T-cell (primary cell): ENCODE results near the gene LCN12. TPM values are rescaled to one million over a fixed set of nuclear protein-coding genes. Genes with fewer than 3 reads are reported as not detected.

Experiments used
- ATAC-seq, 4 experiments: fragments of 200-7000 bp in 3 of 4; fragments of 150-1000 bp in 1 of 4; cut with Tn5 transposase; replicated peaks in 1 of 4; 1 replicate in 3 of 4; 2 replicates in 1 of 4; pipeline ENCODE4 v1.10.0; 2021; ENCODE audit warnings: moderate library complexity in 3 of 4, mild to moderate bottlenecking in 2 of 4, moderate number of reproducible peaks in 1 of 4
- CTCF ChIA-PET, 2 donors: fragments of 300-600 bp; sonication (Branson Sonifier 250); formaldehyde crosslinking; loops; one replicate each; lab custom pipeline; 2022; ENCODE audit warnings: antibody characterized with exemption in 2 of 2; lab: Charles Lee
- POLR2A ChIA-PET, 2 donors: fragments of 300-600 bp; sonication (Branson Sonifier 250); formaldehyde crosslinking; loops; one replicate each; lab custom pipeline; 2022; ENCODE audit warnings: antibody characterized with exemption in 2 of 2; lab: Charles Lee
- DNase-seq, 35 experiments: peaks; one replicate each; pipeline versions ENCODE4 v3.0.0 to v3.0.0-alpha.2; 2013 to 2023
- H3K27ac ChIP-seq: one replicate; pipeline ENCODE4 v1.5.1; 2013; ENCODE audit warnings: low read length
- H3K27me3 ChIP-seq, 2 experiments: replicated peaks in 1 of 2; 1 replicate in 1 of 2; 2 replicates in 1 of 2; pipeline versions ENCODE4 v1.6.1 to v1.7.0; 2013; ENCODE audit warnings: low read length in 1 of 2, mixed read lengths in 1 of 2; ENCODE audit not compliant: control insufficient read depth in 2 of 2, insufficient read depth in 2 of 2; ENCODE audit errors: extremely low read depth in 1 of 2
- H3K36me3 ChIP-seq, 2 donors: 1 replicate in 1 of 2; 2 replicates in 1 of 2; pipeline versions ENCODE4 v1.6.1 to v1.7.0; 2013; ENCODE audit warnings: low read length in 1 of 2; ENCODE audit not compliant: control insufficient read depth in 2 of 2, insufficient read depth in 1 of 2; ENCODE audit errors: extremely low read depth in 1 of 2
- H3K4me1 ChIP-seq, 2 experiments: 1 replicate in 1 of 2; 2 replicates in 1 of 2; pipeline versions ENCODE4 v1.6.1 to v1.7.0; 2013; ENCODE audit warnings: low read length in 2 of 2, mixed read lengths in 1 of 2; ENCODE audit not compliant: insufficient read depth in 2 of 2, control insufficient read depth in 1 of 2; ENCODE audit errors: extremely low read depth in 1 of 2
- H3K4me3 ChIP-seq, 2 donors: 1 replicate in 1 of 2; 2 replicates in 1 of 2; pipeline versions ENCODE4 v1.5.1 to v1.7.0; 2013; ENCODE audit warnings: mild to moderate bottlenecking in 2 of 2, low read length in 1 of 2, moderate library complexity in 1 of 2; ENCODE audit not compliant: control insufficient read depth in 1 of 2; ENCODE audit errors: extremely low read depth in 1 of 2
- H3K9me3 ChIP-seq: 2 replicates; pipeline ENCODE4 v1.7.0; 2013
- H3K27ac Mint-ChIP-seq, 2 donors: one replicate each; pipeline ENCODE4 v1.8.0; 2020 to 2021; ENCODE audit warnings: mild to moderate bottlenecking in 2 of 2, mixed read lengths in 2 of 2
- H3K27me3 Mint-ChIP-seq, 2 donors: one replicate each; pipeline ENCODE4 v1.8.0; 2021 to 2022; ENCODE audit warnings: mixed read lengths in 2 of 2
- H3K36me3 Mint-ChIP-seq: one replicate; pipeline ENCODE4 v1.8.0; 2021; ENCODE audit warnings: mixed read lengths
- H3K4me1 Mint-ChIP-seq, 3 donors: one replicate each; pipeline ENCODE4 v1.8.0; 2020 to 2022; ENCODE audit warnings: mixed read lengths in 3 of 3, mild to moderate bottlenecking in 1 of 3
- H3K4me3 Mint-ChIP-seq, 3 donors: one replicate each; pipeline ENCODE4 v1.8.0; 2020 to 2022; ENCODE audit warnings: mild to moderate bottlenecking in 3 of 3, mixed read lengths in 3 of 3, moderate library complexity in 3 of 3
- H3K9me3 Mint-ChIP-seq, 3 donors: one replicate each; pipeline ENCODE4 v1.8.0; 2020 to 2022; ENCODE audit warnings: mixed read lengths in 3 of 3
- WGBS: methylation state at CpG from one replicate; pipeline ENCODE4 v1.1.5; 2013; ENCODE audit warnings: missing lambda C conversion rate; ENCODE audit not compliant: insufficient coverage; 5-methylcytosine and 5-hydroxymethylcytosine counted together
- total RNA-seq, 35 experiments: library from RNA in 6 of 35; stranded (reverse) in 6 of 35; fragments of 120-200 nt in 1 of 35; gene quantifications; one replicate each; pipeline versions ENCODE4 v1.2.1 to v1.2.4 and lab custom pipeline; 2013 to 2026

LCN12 gene
- total RNA-seq, 5 donors from 2014 or later (not counting 1 experiment from before 2014, with no cell fraction given), result 1.1 to 3.3 (median 2.2) TPM

- CTCF ChIA-PET, result no interaction called here
- peaks cover 22 to 53% (median 43%) of the 10 kb centered on the region in 3 donors for H3K4me1 Mint-ChIP-seq
- Histone ChIP-seq H3K27ac (peak overlapping the region; percentile 52), H3K4me3 (no peak overlapping the region), H3K4me1 (peaks cover 7 to 77% of the 10 kb centered on the region in 2 experiments), H3K36me3 (no peaks in the 10 kb centered on the region), H3K27me3 (no peaks in the 10 kb centered on the region), H3K9me3 (no peaks in the 10 kb centered on the region)
- POLR2A ChIA-PET, result no interaction called here
- WGBS, result 76% methylated on average over 13 of the region's 22 CpGs
- no peak for ATAC-seq
- H3K27ac Mint-ChIP-seq, result peak overlapping the region in 1 of 2 donors; percentile 52
- no peaks in the 10 kb centered on the region for H3K9me3 Mint-ChIP-seq
- H3K4me3 Mint-ChIP-seq, result peak overlapping the region in 1 of 3 donors; percentile 42
- H3K36me3 Mint-ChIP-seq, result no peaks in the 10 kb centered on the region
- DNase-seq, result no peak
- H3K27me3 Mint-ChIP-seq, result no peaks in the 10 kb centered on the region
Measured at GRCh38 chr9:136964171-136964689, 12.2 kb downstream of the LCN12 start.

- Histone ChIP-seq H3K27ac (peak overlapping the region; percentile 65), H3K36me3 (no peaks in the 10 kb centered on the region), H3K4me3 (no peak overlapping the region), H3K9me3 (no peaks in the 10 kb centered on the region), H3K27me3 (no peaks in the 10 kb centered on the region), H3K4me1 (peaks cover 7 to 70% of the 10 kb centered on the region in 2 experiments)
- Mint-ChIP-seq H3K9me3 (no peaks in the 10 kb centered on the region), H3K36me3 (no peaks in the 10 kb centered on the region), H3K27ac (peak overlapping the region; percentile 25 to 73), H3K4me3 (peak overlapping the region in 1 of 3 donors; percentile 42), H3K4me1 (peaks cover 21 to 52% (median 41%) of the 10 kb centered on the region in 3 donors), H3K27me3 (no peaks in the 10 kb centered on the region)
- ATAC-seq (no peak), DNase-seq (no peak)
- WGBS, result 74% methylated on average over 16 of the region's 26 CpGs
- ChIA-PET POLR2A (no interaction called here), CTCF (no interaction called here)
Measured at GRCh38 chr9:136964833-136965422, 12.9 kb downstream of the LCN12 start.

GRCh38 chr9:136965771-136966484 lies 13.9 kb downstream of the LCN12 start:
- Histone ChIP-seq H3K36me3 (no peaks in the 10 kb centered on the region), H3K4me3 (peak overlapping the region; percentile 16 to 29), H3K27me3 (no peaks in the 10 kb centered on the region), H3K27ac (peak overlapping the region; percentile 65), H3K9me3 (no peaks in the 10 kb centered on the region), H3K4me1 (peaks cover 6 to 68% of the 10 kb centered on the region in 2 experiments)
- no peaks in the 10 kb centered on the region for H3K36me3 Mint-ChIP-seq
- peak overlapping the region; percentile 42 to 87 for H3K27ac Mint-ChIP-seq
- peaks cover 12 to 43% (median 32%) of the 10 kb centered on the region in 3 donors for H3K4me1 Mint-ChIP-seq
- ATAC-seq (peak; percentile 39 to 73 (median 50)), DNase-seq (peak in 9 of 35 experiments; percentile 27 to 75 (median 39))
- H3K9me3 Mint-ChIP-seq, result no peaks in the 10 kb centered on the region
- H3K4me3 Mint-ChIP-seq, result peak overlapping the region; percentile 34 to 78 (median 69)
- WGBS, result 9% methylated on average over 15 of the region's 23 CpGs
- ChIA-PET CTCF (interaction anchor here in 1 of 2 donors (0.6 kb wide), 2 partner anchors 178 to 258 kb away, joined by 3 to 7 read pairs; no protein-coding TSS in a partner anchor), POLR2A (interaction anchor here in 1 of 2 donors (0.6 kb wide), 2 partner anchors 42 to 44 kb away, joined by 3 read pairs; no protein-coding TSS in a partner anchor)
- no peaks in the 10 kb centered on the region for H3K27me3 Mint-ChIP-seq

GRCh38 chr9:136968333-136969127 lies 16.5 kb downstream of the LCN12 start:
- 81% methylated on average over 11 of the region's 17 CpGs for WGBS
- Mint-ChIP-seq H3K9me3 (no peaks in the 10 kb centered on the region), H3K36me3 (no peaks in the 10 kb centered on the region), H3K4me3 (no peak overlapping the region), H3K4me1 (peaks cover 12 to 25% (median 19%) of the 10 kb centered on the region in 3 donors), H3K27me3 (no peaks in the 10 kb centered on the region), H3K27ac (no peak overlapping the region)
- Histone ChIP-seq H3K36me3 (no peaks in the 10 kb centered on the region), H3K4me1 (peaks cover 5 to 48% of the 10 kb centered on the region in 2 experiments), H3K4me3 (no peak overlapping the region), H3K27me3 (no peaks in the 10 kb centered on the region), H3K9me3 (no peaks in the 10 kb centered on the region), H3K27ac (no peak overlapping the region)
- DNase-seq (no peak), ATAC-seq (no peak)
- POLR2A ChIA-PET, result no interaction called here
- CTCF ChIA-PET, result no interaction called here

- Mint-ChIP-seq H3K4me1 (peaks cover 12 to 28% (median 19%) of the 10 kb centered on the region in 3 donors), H3K27ac (no peak overlapping the region), H3K4me3 (no peak overlapping the region), H3K27me3 (no peaks in the 10 kb centered on the region), H3K36me3 (no peaks in the 10 kb centered on the region), H3K9me3 (no peaks in the 10 kb centered on the region)
- Histone ChIP-seq H3K4me1 (peaks cover 5 to 48% of the 10 kb centered on the region in 2 experiments), H3K36me3 (no peaks in the 10 kb centered on the region), H3K27me3 (no peaks in the 10 kb centered on the region), H3K27ac (no peak overlapping the region), H3K4me3 (no peak overlapping the region), H3K9me3 (no peaks in the 10 kb centered on the region)
- no peak for ATAC-seq
- 90% methylated on average over 16 of the region's 17 CpGs for WGBS
- ChIA-PET CTCF (no interaction called here), POLR2A (no interaction called here)
- no peak for DNase-seq
Measured at GRCh38 chr9:136969150-136969549, 17.1 kb downstream of the LCN12 start.

GRCh38 chr9:136969774-136970173 lies 17.7 kb downstream of the LCN12 start:
- ChIA-PET POLR2A (no interaction called here), CTCF (no interaction called here)
- 82% methylated on average over 3 of the region's 5 CpGs for WGBS
- no peak for ATAC-seq
- Mint-ChIP-seq H3K27me3 (no peaks in the 10 kb centered on the region), H3K4me1 (peaks cover 12 to 28% (median 20%) of the 10 kb centered on the region in 3 donors), H3K27ac (no peak overlapping the region), H3K9me3 (no peaks in the 10 kb centered on the region), H3K4me3 (no peak overlapping the region), H3K36me3 (no peaks in the 10 kb centered on the region)
- Histone ChIP-seq H3K27ac (no peak overlapping the region), H3K27me3 (no peaks in the 10 kb centered on the region), H3K36me3 (no peaks in the 10 kb centered on the region), H3K9me3 (no peaks in the 10 kb centered on the region), H3K4me3 (no peak overlapping the region), H3K4me1 (peaks cover 5 to 48% of the 10 kb centered on the region in 2 experiments)
- no peak for DNase-seq
